Liver (tissue), 3 donors: ENCODE data around the gene TRIM58.

ENCODE experiments used
- CTCF ChIP-seq: fragments of 150-350 bp; IDR thresholded peaks from 2 replicates; pipeline ENCODE4 v1.5.1; 2017; ENCODE audit warnings: improper control_type of control experiment, low read depth, low read length; ENCODE audit not compliant: missing input control
- EGR1 ChIP-seq, 2 donors: IDR thresholded peaks; 2 replicates each; pipeline ENCODE4 v1.6.1; 2016 to 2018; ENCODE audit warnings: antibody characterized with exemption in 2 of 2, low read depth in 2 of 2
- RAD21 ChIP-seq, 2 donors: IDR thresholded peaks; 2 replicates each; pipeline ENCODE4 v1.6.1; 2016; ENCODE audit warnings: antibody characterized with exemption in 2 of 2, mild to moderate bottlenecking in 2 of 2
- REST ChIP-seq: IDR thresholded peaks from 2 replicates; pipeline ENCODE4 v1.6.1; 2016; ENCODE audit warnings: antibody characterized with exemption, mild to moderate bottlenecking
- SP1 ChIP-seq: IDR thresholded peaks from 2 replicates; pipeline ENCODE4 v1.6.1; 2018; ENCODE audit warnings: antibody characterized with exemption, mild to moderate bottlenecking
- TAF1 ChIP-seq: conservative IDR thresholded peaks from 2 replicates; pipeline ENCODE4 v1.6.1; 2016; ENCODE audit warnings: antibody characterized with exemption, mild to moderate bottlenecking
- YY1 ChIP-seq: IDR thresholded peaks from 2 replicates; pipeline ENCODE4 v1.6.1; 2016; ENCODE audit warnings: antibody characterized with exemption, mild to moderate bottlenecking
- TF ChIP-seq, protein P1 (sequence below): IDR thresholded peaks from 2 replicates; pipeline ENCODE4 v1.6.1; 2016; ENCODE audit warnings: antibody characterized with exemption
- TF ChIP-seq, protein P2 (sequence below): IDR thresholded peaks from 2 replicates; pipeline ENCODE4 v1.6.1; 2016; ENCODE audit warnings: antibody characterized with exemption
- donor health status: healthy.
- donor health status: healthy.

GRCh38 chr1:247833601-247834000 lies 23.4 kb upstream of the TRIM58 start:
- TF ChIP-seq EGR1 (IDR thresholded peaks at IDR 0.05; ENCODE audit: low read depth in 2 of 2), result no peak
- TF ChIP-seq CTCF, result no peak
- no peak for TF ChIP-seq YY1
- TF ChIP-seq, protein P1, sequence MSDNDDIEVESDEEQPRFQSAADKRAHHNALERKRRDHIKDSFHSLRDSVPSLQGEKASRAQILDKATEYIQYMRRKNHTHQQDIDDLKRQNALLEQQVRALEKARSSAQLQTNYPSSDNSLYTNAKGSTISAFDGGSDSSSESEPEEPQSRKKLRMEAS, result no peak
- no peak for TF ChIP-seq TAF1
- TF ChIP-seq, protein P2, sequence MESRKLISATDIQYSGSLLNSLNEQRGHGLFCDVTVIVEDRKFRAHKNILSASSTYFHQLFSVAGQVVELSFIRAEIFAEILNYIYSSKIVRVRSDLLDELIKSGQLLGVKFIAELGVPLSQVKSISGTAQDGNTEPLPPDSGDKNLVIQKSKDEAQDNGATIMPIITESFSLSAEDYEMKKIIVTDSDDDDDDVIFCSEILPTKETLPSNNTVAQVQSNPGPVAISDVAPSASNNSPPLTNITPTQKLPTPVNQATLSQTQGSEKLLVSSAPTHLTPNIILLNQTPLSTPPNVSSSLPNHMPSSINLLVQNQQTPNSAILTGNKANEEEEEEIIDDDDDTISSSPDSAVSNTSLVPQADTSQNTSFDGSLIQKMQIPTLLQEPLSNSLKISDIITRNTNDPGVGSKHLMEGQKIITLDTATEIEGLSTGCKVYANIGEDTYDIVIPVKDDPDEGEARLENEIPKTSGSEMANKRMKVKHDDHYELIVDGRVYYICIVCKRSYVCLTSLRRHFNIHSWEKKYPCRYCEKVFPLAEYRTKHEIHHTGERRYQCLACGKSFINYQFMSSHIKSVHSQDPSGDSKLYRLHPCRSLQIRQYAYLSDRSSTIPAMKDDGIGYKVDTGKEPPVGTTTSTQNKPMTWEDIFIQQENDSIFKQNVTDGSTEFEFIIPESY, result no peak
- no peak for TF ChIP-seq REST
- TF ChIP-seq RAD21 (IDR thresholded peaks at IDR 0.05), result no peak
- no peak for TF ChIP-seq SP1
